Measurements from ENCODE around the gene FAT3. TPM values are rescaled to one million over a fixed set of nuclear protein-coding genes. Genes with fewer than 3 reads are reported as not detected.
A peak's percentile ranks its signal among the peaks of the same experiment; 100 is the strongest.

The FAT3 gene
- polyA plus RNA-seq, 3 donors, result not detected

DNA sequence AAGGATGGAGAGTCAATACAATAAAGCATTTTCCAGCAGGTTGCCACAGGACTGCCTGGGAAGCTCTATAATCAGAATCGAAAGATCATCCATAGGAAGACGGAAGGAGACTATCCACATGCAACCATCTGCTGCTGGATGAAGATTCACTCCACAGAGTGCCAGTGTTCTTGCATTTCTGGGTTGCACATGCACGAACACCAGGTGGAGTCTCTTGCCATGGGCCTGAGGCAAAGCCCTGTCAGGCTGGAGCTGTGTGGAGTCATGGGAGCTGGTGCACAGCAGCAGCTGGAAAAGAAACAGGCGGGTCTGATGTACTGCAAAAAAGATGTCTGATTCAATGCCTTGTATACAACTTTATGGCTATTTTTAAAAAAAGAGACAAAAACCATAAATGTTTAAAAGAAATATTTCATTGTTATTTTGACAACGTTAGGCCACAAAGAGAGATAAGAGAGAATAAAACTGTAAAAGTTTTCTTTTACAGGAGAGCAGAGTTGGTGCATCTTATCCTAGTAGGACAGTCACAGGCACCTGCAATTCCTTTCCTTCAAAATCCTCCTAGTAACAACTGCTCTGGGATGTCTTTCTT, 12.9 kb upstream of the FAT3 start:
- H3K27ac Mint-ChIP-seq, result no peak overlapping the region
- Histone ChIP-seq H3K9me3 (replicated peaks in 1 of 2; ENCODE audit: control insufficient read depth in 1 of 2, insufficient read depth in 1 of 2, low read length in 2 of 2) (no peaks in the 10 kb centered on the region), H4K20me1 (ENCODE audit: insufficient read depth, low read length) (no peaks in the 10 kb centered on the region), H3K4me1 (ENCODE audit: control insufficient read depth in 1 of 2, insufficient read depth in 2 of 2, low read length in 2 of 2) (no peaks in the 10 kb centered on the region), H3K27me3 (ENCODE audit: control insufficient read depth in 2 of 2, insufficient read depth in 2 of 2, low read length in 2 of 2) (no peaks in the 10 kb centered on the region), H3K79me2 (ENCODE audit: insufficient read depth, low read length) (no peaks in the 10 kb centered on the region), H3K4me3 (replicated peaks in 1 of 3; ENCODE audit: low read depth in 2 of 3, low read length in 3 of 3) (no peak overlapping the region), H2AFZ (ENCODE audit: insufficient read depth, low read depth, low read length, poor library complexity, severe bottlenecking) (no peak overlapping the region), H3K9ac (ENCODE audit: insufficient read depth, low read length, poor library complexity, severe bottlenecking) (peak overlapping the region; percentile 4), H3K27ac (ENCODE audit: low read depth in 1 of 2, low read length in 2 of 2) (no peak overlapping the region), H3K4me2 (replicated peaks; ENCODE audit: extremely low read depth, low read length, poor library complexity, severe bottlenecking) (no peak overlapping the region), H3K36me3 (replicated peaks in 1 of 2; ENCODE audit: control insufficient read depth in 1 of 2, insufficient read depth in 2 of 2, low read length in 2 of 2) (no peaks in the 10 kb centered on the region)
- H3K27me3 Mint-ChIP-seq (ENCODE audit: low read depth in 3 of 3), result no peaks in the 10 kb centered on the region
- intact Hi-C loops (cut with micrococcal nuclease), result no loop called here
- no peaks in the 10 kb centered on the region for H3K36me3 Mint-ChIP-seq
- WGBS (ENCODE audit: insufficient coverage), result 64% methylated on average over 3 of the region's 5 CpGs
- no peak overlapping the region for H3K4me3 Mint-ChIP-seq
- H3K9me3 Mint-ChIP-seq, result no peaks in the 10 kb centered on the region
- TF ChIP-seq, protein P1, sequence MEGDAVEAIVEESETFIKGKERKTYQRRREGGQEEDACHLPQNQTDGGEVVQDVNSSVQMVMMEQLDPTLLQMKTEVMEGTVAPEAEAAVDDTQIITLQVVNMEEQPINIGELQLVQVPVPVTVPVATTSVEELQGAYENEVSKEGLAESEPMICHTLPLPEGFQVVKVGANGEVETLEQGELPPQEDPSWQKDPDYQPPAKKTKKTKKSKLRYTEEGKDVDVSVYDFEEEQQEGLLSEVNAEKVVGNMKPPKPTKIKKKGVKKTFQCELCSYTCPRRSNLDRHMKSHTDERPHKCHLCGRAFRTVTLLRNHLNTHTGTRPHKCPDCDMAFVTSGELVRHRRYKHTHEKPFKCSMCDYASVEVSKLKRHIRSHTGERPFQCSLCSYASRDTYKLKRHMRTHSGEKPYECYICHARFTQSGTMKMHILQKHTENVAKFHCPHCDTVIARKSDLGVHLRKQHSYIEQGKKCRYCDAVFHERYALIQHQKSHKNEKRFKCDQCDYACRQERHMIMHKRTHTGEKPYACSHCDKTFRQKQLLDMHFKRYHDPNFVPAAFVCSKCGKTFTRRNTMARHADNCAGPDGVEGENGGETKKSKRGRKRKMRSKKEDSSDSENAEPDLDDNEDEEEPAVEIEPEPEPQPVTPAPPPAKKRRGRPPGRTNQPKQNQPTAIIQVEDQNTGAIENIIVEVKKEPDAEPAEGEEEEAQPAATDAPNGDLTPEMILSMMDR (IDR thresholded peaks at IDR 0.05), result no peak
- no peaks in the 10 kb centered on the region for H3K4me1 Mint-ChIP-seq
- DNase-seq, result no peak

DNA sequence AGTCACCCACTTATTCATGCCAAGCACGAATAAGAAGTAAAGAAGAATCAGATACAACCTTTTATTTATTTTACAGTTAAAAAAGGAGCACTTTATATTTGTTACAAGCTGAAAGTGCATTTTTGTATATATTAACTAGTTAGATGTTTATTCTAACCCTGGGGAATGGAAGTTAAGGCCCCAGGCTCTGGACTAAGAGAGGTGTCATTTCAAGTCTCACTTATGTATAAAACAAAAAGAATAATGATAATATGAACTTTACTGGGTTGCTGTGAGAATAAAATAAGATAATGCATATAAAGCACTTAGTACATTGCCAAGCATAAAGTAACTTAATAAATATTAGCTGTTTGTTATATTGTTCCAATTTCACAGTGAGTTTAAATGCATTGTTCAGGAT, 12.1 kb upstream of the FAT3 start:
- Mint-ChIP-seq H3K4me1 (no peaks in the 10 kb centered on the region), H3K4me3 (no peak overlapping the region), H3K36me3 (no peaks in the 10 kb centered on the region), H3K9me3 (no peaks in the 10 kb centered on the region), H3K27me3 (ENCODE audit: low read depth in 3 of 3) (no peaks in the 10 kb centered on the region), H3K27ac (no peak overlapping the region)
- no peaks in the 10 kb centered on the region for H3K27me3 ChIP-seq (ENCODE audit: control insufficient read depth in 2 of 2, insufficient read depth in 2 of 2, low read length in 2 of 2)
- TF ChIP-seq, protein P1 (IDR thresholded peaks at IDR 0.05), result no peak
- no peak for DNase-seq
- H3K79me2 ChIP-seq (ENCODE audit: insufficient read depth, low read length), result no peaks in the 10 kb centered on the region
- H2AFZ ChIP-seq (ENCODE audit: insufficient read depth, low read depth, low read length, poor library complexity, severe bottlenecking), result no peak overlapping the region
- no peak overlapping the region for H3K4me3 ChIP-seq (replicated peaks in 1 of 3; ENCODE audit: low read depth in 2 of 3, low read length in 3 of 3)
- H3K27ac ChIP-seq (ENCODE audit: low read depth in 1 of 2, low read length in 2 of 2), result no peak overlapping the region
- H3K4me1 ChIP-seq (ENCODE audit: control insufficient read depth in 1 of 2, insufficient read depth in 2 of 2, low read length in 2 of 2), result no peaks in the 10 kb centered on the region
- WGBS (ENCODE audit: insufficient coverage), result no CpG with 5 or more reads among the region's 1 CpG
- H3K36me3 ChIP-seq (replicated peaks in 1 of 2; ENCODE audit: control insufficient read depth in 1 of 2, insufficient read depth in 2 of 2, low read length in 2 of 2), result no peaks in the 10 kb centered on the region
- no peak overlapping the region for H3K4me2 ChIP-seq (replicated peaks; ENCODE audit: extremely low read depth, low read length, poor library complexity, severe bottlenecking)
- H3K9me3 ChIP-seq (replicated peaks in 1 of 2; ENCODE audit: control insufficient read depth in 1 of 2, insufficient read depth in 1 of 2, low read length in 2 of 2), result no peaks in the 10 kb centered on the region
- intact Hi-C loops (cut with micrococcal nuclease), result no loop called here
- no peaks in the 10 kb centered on the region for H4K20me1 ChIP-seq (ENCODE audit: insufficient read depth, low read length)
- no peak overlapping the region for H3K9ac ChIP-seq (ENCODE audit: insufficient read depth, low read length, poor library complexity, severe bottlenecking)

Data from CD14-positive monocyte (primary cell).